HG02571 (cell line): ENCODE data around the gene GFPT2.

ENCODE experiments used
- ATAC-seq: cut with Tn5 transposase; IDR thresholded peaks from one replicate; pipeline ENCODE4 v1.9.1; 2021; ENCODE audit warnings: mild to moderate bottlenecking, moderate library complexity; ENCODE audit not compliant: unreplicated experiment

GFPT2 gene

GRCh38 chr5:180378438-180379344 lies 25.6 kb upstream of the GFPT2 start:
- no peak for ATAC-seq

- no peak for ATAC-seq
These were observed 24.5 kb upstream of the GFPT2 start for GRCh38 chr5:180377556-180378197.

DNA sequence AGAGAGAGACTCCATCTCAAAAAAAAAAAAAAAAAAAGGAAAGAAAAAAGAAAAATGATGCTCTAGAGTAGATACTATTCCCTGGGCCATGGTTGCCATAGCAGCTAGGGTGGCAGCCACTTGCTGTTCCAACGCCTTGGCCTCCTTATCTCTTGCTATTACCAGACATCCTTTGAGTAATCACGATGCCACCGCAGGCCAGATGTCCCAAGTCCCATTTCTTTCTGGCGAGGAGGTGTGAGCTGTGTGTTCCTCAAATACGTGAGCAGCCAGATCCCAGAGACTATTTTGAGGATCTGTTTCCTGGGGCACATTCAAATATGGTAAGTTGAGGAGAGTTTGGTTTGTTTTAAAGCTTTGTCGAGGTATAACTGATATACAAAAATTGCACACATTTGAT lies 23.4 kb upstream of the GFPT2 start:
- no peak for ATAC-seq

- ATAC-seq = no peak
These were observed 22.8 kb upstream of the GFPT2 start for GRCh38 chr5:180375955-180376354.

DNA sequence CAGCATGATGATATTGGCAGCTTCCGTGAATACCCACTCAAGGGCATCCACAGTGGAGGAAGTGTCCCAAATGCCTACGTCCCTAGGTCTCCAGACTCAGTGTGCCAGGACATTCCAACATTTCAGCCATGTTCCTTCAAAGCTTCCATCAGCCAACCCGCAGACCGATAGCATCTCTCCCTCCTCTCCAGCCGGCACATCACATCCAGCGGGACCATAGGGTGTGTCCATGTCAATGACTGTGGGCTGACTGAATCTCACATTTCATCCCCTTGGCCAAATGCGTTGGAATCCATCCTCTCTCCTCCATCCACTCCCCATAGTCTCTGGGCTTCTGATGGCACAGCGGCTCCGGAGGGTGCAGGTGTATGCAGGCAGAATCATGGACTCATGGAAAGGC lies 22.2 kb upstream of the GFPT2 start:
- no peak for ATAC-seq

DNA sequence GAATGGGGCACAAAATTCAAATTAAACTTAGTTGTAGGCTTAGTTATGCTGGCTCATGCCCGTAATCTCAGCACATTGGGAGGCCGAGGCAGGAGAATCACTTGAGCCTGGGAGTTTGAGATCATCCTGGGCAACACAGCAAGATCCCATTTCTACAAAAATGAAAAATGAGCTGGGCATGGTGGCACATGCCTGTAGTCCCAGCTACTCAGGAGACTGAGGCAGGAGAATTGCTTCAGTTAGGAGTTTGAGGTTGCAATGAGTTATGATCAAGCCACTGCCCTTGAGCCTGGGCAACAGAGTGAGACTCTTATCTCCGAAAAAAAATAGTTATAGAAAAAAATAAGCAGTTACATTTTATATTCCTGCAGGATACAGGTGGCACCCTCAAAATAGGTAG lies 20.7 kb upstream of the GFPT2 start:
- no peak for ATAC-seq

- ATAC-seq = no peak
These were observed 20.3 kb upstream of the GFPT2 start for GRCh38 chr5:180373454-180373853.

- ATAC-seq = no peak
These were observed 18.8 kb upstream of the GFPT2 start for GRCh38 chr5:180371949-180372348.

GRCh38 chr5:180370861-180371641 lies 17.9 kb upstream of the GFPT2 start:
- ATAC-seq = no peak

- no peak for ATAC-seq
These were observed 14.9 kb upstream of the GFPT2 start for GRCh38 chr5:180367991-180368390.

- no peak for ATAC-seq
These were observed 14.2 kb upstream of the GFPT2 start for GRCh38 chr5:180367300-180367699.

DNA sequence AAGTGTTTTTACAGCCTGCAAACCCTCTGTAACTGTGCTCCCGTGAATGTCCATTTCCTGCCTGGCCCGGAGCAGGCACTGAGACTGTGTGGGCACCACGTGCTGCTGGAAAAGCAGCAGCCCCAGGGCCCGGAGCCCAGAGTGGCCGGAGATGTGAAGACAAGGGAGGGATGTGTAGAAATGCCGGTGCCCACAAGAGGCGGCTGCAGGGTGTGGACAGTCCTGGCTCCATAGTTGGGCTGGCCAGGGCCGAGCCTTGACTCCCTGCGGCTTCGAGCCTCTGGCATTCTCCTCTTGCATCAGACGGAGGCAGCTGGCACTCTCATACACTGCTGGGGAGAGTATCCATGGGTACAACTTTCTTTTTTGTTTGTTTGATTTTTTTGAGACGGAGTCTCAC lies 13.2 kb upstream of the GFPT2 start:
- no peak for ATAC-seq

DNA sequence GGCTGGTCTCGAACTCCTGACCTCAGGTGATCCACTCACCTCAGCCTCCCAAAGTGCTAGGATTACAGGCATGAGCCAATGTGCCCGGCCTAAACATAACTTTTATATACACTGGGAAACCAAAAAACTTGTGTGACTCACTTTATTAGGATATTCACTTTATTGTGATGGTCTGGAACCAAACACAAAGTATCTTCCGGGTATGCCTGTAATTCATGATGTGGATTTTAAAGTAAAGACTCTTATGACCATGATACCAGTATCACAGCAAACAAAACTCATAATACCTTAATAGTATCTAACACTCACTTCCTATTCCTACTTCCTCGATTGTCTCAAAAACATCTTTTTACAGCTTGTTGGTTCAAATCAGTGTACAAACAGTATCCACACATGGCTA lies 12.7 kb upstream of the GFPT2 start:
- no peak for ATAC-seq

GRCh38 chr5:180364306-180364856 lies 11.2 kb upstream of the GFPT2 start:
- ATAC-seq = no peak

GRCh38 chr5:180360078-180360957 lies 7.2 kb upstream of the GFPT2 start:
- no peak for ATAC-seq

- no peak for ATAC-seq
These were observed 5.6 kb upstream of the GFPT2 start for GRCh38 chr5:180358694-180359093.

- no peak for ATAC-seq
These were observed 5.0 kb upstream of the GFPT2 start for GRCh38 chr5:180358179-180358578.

- ATAC-seq = no peak
These were observed 1.8 kb upstream of the GFPT2 start for GRCh38 chr5:180354966-180355365.

DNA sequence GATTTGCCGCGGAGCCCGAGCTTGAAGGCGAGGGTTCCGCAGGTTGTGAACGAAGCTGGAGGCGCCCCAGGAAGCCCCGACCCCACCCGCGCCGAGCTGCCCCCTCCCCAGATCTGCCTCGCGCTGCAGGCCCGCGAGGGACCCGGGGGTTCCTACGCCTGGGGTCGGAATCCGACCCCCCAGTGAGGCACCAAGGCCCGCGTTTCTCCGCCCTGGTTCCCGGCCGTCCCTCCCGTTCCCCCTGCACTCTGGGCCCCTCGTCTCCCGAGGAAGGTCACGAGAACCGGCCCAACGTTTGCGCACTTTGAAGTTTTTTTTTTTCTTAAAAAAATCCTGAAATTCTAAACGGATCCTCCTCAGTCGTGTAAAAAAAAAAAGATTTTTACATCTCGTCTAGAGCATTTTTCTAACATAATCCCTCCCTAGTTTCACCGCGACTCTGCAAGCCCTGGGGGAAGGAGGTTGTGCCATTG lies 880 bp upstream of the GFPT2 start:
- no peak for ATAC-seq
